ENCODE measurements around the gene SRSF2.

Gene SRSF2

GRCh38 chr17:76685366-76685765, 51.8 kb downstream of the SRSF2 start:
- Histone ChIP-seq H3K27ac (ENCODE audit: low read depth, low read length) (no peak overlapping the region), H3K36me3 (ENCODE audit: control insufficient read depth in 5 of 5, insufficient read depth in 5 of 5, low read length in 5 of 5) (peaks cover 0 to 32% (median 19%) of the 10 kb centered on the region in 5 donors), H3K9ac (ENCODE audit: low read length in 5 of 5) (no peak overlapping the region), H3K9me3 (ENCODE audit: control insufficient read depth in 5 of 5, low read length in 5 of 5) (no peaks in the 10 kb centered on the region), H3K4me1 (ENCODE audit: control insufficient read depth in 5 of 5, insufficient read depth in 5 of 5, low read length in 5 of 5) (peaks cover 14 to 62% (median 54%) of the 10 kb centered on the region in 5 donors), H3K4me3 (ENCODE audit: low read depth in 1 of 5, low read length in 5 of 5) (no peak overlapping the region), H3K27me3 (ENCODE audit: control insufficient read depth in 5 of 5, insufficient read depth in 4 of 5, low read length in 5 of 5) (no peaks in the 10 kb centered on the region)

GRCh38 chr17:76684756-76685155, 52.4 kb downstream of the SRSF2 start:
- Histone ChIP-seq H3K36me3 (ENCODE audit: control insufficient read depth in 5 of 5, insufficient read depth in 5 of 5, low read length in 5 of 5) (peaks cover 0 to 34% (median 19%) of the 10 kb centered on the region in 5 donors), H3K27ac (ENCODE audit: low read depth, low read length) (no peak overlapping the region), H3K4me1 (ENCODE audit: control insufficient read depth in 5 of 5, insufficient read depth in 5 of 5, low read length in 5 of 5) (peaks cover 14 to 59% (median 50%) of the 10 kb centered on the region in 5 donors)

More at GRCh38 chr17:76684756-76685155, 52.4 kb downstream of the SRSF2 start:
- Histone ChIP-seq H3K9me3 (ENCODE audit: control insufficient read depth in 5 of 5, low read length in 5 of 5) (no peaks in the 10 kb centered on the region), H3K27me3 (ENCODE audit: control insufficient read depth in 5 of 5, insufficient read depth in 4 of 5, low read length in 5 of 5) (no peaks in the 10 kb centered on the region), H3K4me3 (ENCODE audit: low read depth in 1 of 5, low read length in 5 of 5) (no peak overlapping the region), H3K9ac (ENCODE audit: low read length in 5 of 5) (no peak overlapping the region)

All from subcutaneous abdominal adipose tissue (tissue), 5 donors.